ENCODE data around the gene FAM193B. TPM values are rescaled to one million over a fixed set of nuclear protein-coding genes. Genes with fewer than 3 reads are reported as not detected.

The FAM193B gene
- total and polyA plus RNA-seq, 9 of the 15 experiments (the other 6 are each of a cell fraction or from before 2014, with no cell fraction given) = 4.4 to 76.4 (median 37.3) TPM

DNA sequence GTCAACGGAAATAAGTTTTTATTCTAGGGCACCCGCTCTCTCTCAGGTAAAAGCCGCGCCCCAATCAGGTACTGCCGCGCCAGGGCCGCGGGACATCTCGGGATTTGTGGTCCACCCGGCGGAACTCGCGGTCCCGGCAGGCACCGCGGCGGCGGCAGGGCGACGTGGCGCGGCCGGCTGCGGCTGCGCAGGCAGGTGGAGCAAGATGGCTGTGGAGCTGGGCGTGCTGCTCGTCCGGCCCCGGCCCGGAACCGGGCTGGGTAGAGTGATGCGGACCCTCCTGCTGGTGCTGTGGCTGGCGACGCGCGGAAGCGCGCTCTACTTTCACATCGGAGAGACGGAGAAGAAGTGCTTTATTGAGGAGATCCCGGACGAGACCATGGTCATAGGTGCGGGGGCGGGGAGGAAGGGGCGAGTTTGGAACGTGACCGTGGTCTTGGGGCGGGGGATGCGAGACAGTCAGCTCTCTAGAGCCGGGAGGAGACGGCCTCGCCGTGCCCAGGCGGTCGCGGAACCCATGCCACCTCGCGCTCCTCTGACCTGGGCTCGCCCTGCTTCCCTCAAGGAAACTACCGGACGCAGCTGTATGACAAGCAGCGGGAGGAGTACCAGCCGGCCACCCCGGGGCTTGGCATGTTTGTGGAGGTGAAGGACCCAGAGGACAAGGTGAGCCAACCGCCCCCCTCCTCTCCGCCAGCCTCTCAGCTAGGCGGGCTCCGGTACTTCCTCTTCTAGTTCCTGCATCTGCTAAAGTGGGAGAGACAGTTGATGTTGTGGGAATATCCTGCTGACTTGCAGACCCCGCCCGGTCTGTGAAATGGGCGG is 37.9 kb upstream of the FAM193B start, which contains the start of gene TMED9 (continued):
- TF ChIP-seq, protein P1, sequence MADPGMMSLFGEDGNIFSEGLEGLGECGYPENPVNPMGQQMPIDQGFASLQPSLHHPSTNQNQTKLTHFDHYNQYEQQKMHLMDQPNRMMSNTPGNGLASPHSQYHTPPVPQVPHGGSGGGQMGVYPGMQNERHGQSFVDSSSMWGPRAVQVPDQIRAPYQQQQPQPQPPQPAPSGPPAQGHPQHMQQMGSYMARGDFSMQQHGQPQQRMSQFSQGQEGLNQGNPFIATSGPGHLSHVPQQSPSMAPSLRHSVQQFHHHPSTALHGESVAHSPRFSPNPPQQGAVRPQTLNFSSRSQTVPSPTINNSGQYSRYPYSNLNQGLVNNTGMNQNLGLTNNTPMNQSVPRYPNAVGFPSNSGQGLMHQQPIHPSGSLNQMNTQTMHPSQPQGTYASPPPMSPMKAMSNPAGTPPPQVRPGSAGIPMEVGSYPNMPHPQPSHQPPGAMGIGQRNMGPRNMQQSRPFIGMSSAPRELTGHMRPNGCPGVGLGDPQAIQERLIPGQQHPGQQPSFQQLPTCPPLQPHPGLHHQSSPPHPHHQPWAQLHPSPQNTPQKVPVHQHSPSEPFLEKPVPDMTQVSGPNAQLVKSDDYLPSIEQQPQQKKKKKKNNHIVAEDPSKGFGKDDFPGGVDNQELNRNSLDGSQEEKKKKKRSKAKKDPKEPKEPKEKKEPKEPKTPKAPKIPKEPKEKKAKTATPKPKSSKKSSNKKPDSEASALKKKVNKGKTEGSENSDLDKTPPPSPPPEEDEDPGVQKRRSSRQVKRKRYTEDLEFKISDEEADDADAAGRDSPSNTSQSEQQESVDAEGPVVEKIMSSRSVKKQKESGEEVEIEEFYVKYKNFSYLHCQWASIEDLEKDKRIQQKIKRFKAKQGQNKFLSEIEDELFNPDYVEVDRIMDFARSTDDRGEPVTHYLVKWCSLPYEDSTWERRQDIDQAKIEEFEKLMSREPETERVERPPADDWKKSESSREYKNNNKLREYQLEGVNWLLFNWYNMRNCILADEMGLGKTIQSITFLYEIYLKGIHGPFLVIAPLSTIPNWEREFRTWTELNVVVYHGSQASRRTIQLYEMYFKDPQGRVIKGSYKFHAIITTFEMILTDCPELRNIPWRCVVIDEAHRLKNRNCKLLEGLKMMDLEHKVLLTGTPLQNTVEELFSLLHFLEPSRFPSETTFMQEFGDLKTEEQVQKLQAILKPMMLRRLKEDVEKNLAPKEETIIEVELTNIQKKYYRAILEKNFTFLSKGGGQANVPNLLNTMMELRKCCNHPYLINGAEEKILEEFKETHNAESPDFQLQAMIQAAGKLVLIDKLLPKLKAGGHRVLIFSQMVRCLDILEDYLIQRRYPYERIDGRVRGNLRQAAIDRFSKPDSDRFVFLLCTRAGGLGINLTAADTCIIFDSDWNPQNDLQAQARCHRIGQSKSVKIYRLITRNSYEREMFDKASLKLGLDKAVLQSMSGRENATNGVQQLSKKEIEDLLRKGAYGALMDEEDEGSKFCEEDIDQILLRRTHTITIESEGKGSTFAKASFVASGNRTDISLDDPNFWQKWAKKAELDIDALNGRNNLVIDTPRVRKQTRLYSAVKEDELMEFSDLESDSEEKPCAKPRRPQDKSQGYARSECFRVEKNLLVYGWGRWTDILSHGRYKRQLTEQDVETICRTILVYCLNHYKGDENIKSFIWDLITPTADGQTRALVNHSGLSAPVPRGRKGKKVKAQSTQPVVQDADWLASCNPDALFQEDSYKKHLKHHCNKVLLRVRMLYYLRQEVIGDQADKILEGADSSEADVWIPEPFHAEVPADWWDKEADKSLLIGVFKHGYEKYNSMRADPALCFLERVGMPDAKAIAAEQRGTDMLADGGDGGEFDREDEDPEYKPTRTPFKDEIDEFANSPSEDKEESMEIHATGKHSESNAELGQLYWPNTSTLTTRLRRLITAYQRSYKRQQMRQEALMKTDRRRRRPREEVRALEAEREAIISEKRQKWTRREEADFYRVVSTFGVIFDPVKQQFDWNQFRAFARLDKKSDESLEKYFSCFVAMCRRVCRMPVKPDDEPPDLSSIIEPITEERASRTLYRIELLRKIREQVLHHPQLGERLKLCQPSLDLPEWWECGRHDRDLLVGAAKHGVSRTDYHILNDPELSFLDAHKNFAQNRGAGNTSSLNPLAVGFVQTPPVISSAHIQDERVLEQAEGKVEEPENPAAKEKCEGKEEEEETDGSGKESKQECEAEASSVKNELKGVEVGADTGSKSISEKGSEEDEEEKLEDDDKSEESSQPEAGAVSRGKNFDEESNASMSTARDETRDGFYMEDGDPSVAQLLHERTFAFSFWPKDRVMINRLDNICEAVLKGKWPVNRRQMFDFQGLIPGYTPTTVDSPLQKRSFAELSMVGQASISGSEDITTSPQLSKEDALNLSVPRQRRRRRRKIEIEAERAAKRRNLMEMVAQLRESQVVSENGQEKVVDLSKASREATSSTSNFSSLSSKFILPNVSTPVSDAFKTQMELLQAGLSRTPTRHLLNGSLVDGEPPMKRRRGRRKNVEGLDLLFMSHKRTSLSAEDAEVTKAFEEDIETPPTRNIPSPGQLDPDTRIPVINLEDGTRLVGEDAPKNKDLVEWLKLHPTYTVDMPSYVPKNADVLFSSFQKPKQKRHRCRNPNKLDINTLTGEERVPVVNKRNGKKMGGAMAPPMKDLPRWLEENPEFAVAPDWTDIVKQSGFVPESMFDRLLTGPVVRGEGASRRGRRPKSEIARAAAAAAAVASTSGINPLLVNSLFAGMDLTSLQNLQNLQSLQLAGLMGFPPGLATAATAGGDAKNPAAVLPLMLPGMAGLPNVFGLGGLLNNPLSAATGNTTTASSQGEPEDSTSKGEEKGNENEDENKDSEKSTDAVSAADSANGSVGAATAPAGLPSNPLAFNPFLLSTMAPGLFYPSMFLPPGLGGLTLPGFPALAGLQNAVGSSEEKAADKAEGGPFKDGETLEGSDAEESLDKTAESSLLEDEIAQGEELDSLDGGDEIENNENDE (IDR thresholded peaks at IDR 0.05; ENCODE audit: low read depth, low read length) = no peak
- TF ChIP-seq ZNF217 (CRISPR knock-in tag; IDR thresholded peaks at IDR 0.05) = no peak
- peak; percentile 85 for TF ChIP-seq RBBP5 (IDR thresholded peaks at IDR 0.05; ENCODE audit: borderline replicate concordance, insufficient read depth, low read length, poor library complexity, severe bottlenecking)
- peak; percentile 76 for TF ChIP-seq PHF20 (IDR thresholded peaks at IDR 0.05; ENCODE audit: partially characterized antibody)
- TF ChIP-seq, protein P2, sequence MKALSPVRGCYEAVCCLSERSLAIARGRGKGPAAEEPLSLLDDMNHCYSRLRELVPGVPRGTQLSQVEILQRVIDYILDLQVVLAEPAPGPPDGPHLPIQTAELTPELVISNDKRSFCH (CRISPR knock-in tag; IDR thresholded peaks at IDR 0.05) = no peak
- TF ChIP-seq, protein P2 (tag; IDR thresholded peaks at IDR 0.05) = no peak; the same call in 1 of the 2 replicates
- peak; percentile 81 for TF ChIP-seq CCNT2 (IDR thresholded peaks at IDR 0.05; ENCODE audit: borderline replicate concordance, extremely low read depth, insufficient read length, low read depth, low read length)
- TF ChIP-seq ZBTB17 (CRISPR knock-in tag; IDR thresholded peaks at IDR 0.05) = no peak
- peak; percentile 81 for TF ChIP-seq MYC (IDR thresholded peaks at IDR 0.05; ENCODE audit: low read depth, low read length)
- 0 out of 2 replicates have a peak, but pooled peaks have one; percentile 32 for TF ChIP-seq MYC (CRISPR knock-in tag; IDR thresholded peaks at IDR 0.05; ENCODE audit: borderline replicate concordance, low read depth)
- TF ChIP-seq CXXC5 (CRISPR knock-in tag; IDR thresholded peaks at IDR 0.05) = peak; percentile 81
- TF ChIP-seq HMG20B (CRISPR knock-in tag; IDR thresholded peaks at IDR 0.05) = no peak
- peak; percentile 99 for TF ChIP-seq POLR2G (IDR thresholded peaks at IDR 0.05; ENCODE audit: low read depth, low read length)
- no peak for TF ChIP-seq ADNP (tag; IDR thresholded peaks at IDR 0.05)

Data from K562 (cell line).